ENCODE measurements around the gene ATP6AP1.

ATP6AP1 gene

DNA sequence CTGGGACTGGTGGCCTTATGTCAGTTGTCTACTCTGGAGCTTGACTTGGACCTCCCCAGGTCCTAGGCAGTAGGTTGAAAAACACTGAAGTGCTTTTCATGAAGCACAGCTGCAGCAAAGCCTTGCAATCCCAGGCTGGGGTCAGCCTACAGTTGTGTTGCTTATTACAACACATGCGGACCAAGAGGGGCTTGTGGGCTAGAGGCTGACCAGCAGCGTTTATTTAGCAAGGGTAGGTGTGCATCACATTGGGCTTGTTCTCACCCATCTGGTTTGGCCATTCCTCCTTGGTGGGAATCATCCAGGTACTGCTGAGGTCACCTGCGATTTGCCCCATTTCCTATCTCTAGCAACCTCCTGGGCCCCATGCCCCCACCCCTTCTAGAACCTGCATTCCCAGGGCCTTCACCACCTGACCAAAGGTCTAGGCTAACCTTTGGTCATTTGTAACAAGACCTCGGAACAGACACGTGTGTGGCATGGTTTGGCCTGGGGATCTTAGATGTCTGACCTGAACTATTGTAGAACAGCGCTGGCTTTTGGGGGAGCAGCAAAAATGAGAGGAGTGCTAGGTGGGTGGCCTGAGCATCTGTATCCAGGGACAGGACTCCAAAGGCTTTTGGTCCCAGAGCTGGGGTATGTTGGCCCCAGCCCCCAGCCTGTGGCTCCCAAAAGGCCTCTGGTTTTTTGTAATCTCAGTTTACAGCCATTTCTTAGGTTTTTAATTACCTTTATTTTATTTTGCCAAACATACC lies 27.3 kb upstream of the ATP6AP1 start:
- Histone ChIP-seq H3K9ac (ENCODE audit: low read depth, low read length) (no peak overlapping the region), H3K9me3 (ENCODE audit: insufficient read depth, low read depth, low read length) (no peaks in the 10 kb centered on the region), H3K27me3 (ENCODE audit: insufficient read depth, low read length) (no peaks in the 10 kb centered on the region), H3K4me3 (ENCODE audit: low read length) (no peak overlapping the region), H3K27ac (ENCODE audit: low read length) (no peak overlapping the region), H3K4me1 (ENCODE audit: insufficient read depth, low read length) (no peaks in the 10 kb centered on the region; the same call in 1 of the 2 replicates), H3K36me3 (ENCODE audit: insufficient read depth, low read depth, low read length) (peaks cover 28% of the 10 kb centered on the region)

DNA sequence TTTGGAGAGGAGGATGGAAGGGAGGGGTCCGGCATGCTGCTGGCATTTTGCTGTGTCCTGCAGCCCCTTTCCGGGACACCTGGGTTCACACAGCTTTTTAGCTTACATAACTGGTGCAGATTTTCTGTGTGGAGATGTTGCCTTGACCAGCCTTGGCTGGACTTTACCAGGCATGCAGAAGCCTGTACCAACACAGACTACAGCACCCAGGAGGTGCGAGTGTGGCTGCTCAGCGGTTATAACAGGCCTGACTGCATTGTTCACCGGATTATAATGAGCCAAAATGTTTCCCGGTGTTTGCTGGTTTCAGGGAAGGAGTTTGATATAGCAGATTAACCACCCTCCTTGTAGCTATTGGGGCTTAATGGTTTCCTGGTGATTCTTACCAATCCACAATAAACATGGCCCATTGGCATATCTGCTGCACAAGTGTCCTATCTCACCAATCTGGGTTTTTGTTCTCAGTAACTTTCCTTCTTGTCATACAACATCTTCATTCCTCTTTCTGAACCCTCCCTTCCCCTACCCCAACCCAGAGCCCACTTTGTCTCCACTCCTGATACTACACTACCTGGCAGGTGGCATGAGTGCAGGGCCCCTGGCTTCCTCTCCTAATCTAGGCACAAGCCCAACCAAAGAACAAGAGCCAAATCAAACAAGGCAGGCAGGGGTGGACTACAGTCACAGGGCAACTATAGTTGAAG lies 26.4 kb upstream of the ATP6AP1 start:
- Histone ChIP-seq H3K4me1 (ENCODE audit: insufficient read depth, low read length) (no peaks in the 10 kb centered on the region; the same call in 1 of the 2 replicates), H3K27ac (ENCODE audit: low read length) (no peak overlapping the region), H3K4me3 (ENCODE audit: low read length) (no peak overlapping the region), H3K36me3 (ENCODE audit: insufficient read depth, low read depth, low read length) (peaks cover 28% of the 10 kb centered on the region), H3K9ac (ENCODE audit: low read depth, low read length) (no peak overlapping the region), H3K9me3 (ENCODE audit: insufficient read depth, low read depth, low read length) (no peaks in the 10 kb centered on the region), H3K27me3 (ENCODE audit: insufficient read depth, low read length) (no peaks in the 10 kb centered on the region)

DNA sequence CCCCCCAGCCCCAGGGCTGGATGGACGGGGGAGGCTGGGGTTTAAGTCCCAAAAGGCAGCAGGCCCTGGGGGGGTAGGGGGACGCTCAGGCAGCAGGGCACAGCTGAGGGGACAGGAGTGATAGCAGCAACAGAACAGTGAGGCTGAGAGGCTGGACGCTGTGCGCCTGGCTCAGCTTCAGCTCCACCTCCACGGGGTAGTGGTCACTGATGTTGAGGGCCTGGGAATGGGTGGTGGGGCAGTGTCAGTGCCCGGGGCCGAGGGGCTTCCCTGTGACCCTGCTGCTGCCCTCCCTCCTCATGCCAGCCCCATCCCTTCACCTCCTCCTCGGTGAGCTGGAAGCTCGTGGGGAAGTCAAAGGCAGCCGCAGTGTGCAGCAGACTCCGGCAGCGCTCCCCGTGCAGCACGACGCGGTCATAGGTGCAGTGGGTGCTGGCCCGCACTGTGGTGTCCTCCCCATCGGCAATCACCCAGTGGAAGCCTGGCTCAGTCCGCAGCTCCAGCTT lies 25.8 kb upstream of the ATP6AP1 start:
- Histone ChIP-seq H3K9ac (ENCODE audit: low read depth, low read length) (no peak overlapping the region), H3K4me3 (ENCODE audit: low read length) (no peak overlapping the region), H3K27me3 (ENCODE audit: insufficient read depth, low read length) (no peaks in the 10 kb centered on the region), H3K9me3 (ENCODE audit: insufficient read depth, low read depth, low read length) (no peaks in the 10 kb centered on the region), H3K4me1 (ENCODE audit: insufficient read depth, low read length) (no peaks in the 10 kb centered on the region; the same call in 1 of the 2 replicates), H3K27ac (ENCODE audit: low read length) (no peak overlapping the region), H3K36me3 (ENCODE audit: insufficient read depth, low read depth, low read length) (peaks cover 28% of the 10 kb centered on the region)

DNA sequence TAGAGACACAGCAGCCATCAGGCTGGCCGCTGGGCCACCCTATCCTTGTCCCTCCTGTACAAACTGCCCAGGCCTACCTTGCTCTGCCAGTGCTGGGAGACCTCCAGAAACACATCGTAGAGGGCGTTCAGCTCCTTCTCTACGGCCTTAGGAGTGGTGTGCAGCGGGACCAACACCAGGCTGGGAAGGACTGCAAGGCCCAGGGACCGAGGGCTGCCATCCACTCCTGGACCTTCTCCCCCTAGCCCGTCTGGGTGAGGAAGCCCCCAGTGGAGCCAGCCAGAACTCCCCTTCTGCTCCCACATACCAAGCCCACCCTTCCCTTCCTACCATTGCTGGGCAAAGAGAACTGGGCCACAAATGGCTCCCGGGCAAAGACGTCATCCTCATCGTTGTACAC lies 25.3 kb upstream of the ATP6AP1 start:
- Histone ChIP-seq H3K4me3 (ENCODE audit: low read length) (no peak overlapping the region), H3K9ac (ENCODE audit: low read depth, low read length) (no peak overlapping the region), H3K27ac (ENCODE audit: low read length) (no peak overlapping the region), H3K27me3 (ENCODE audit: insufficient read depth, low read length) (no peaks in the 10 kb centered on the region), H3K9me3 (ENCODE audit: insufficient read depth, low read depth, low read length) (no peaks in the 10 kb centered on the region), H3K4me1 (ENCODE audit: insufficient read depth, low read length) (no peaks in the 10 kb centered on the region; the same call in 1 of the 2 replicates), H3K36me3 (ENCODE audit: insufficient read depth, low read depth, low read length) (peaks cover 28% of the 10 kb centered on the region)

DNA sequence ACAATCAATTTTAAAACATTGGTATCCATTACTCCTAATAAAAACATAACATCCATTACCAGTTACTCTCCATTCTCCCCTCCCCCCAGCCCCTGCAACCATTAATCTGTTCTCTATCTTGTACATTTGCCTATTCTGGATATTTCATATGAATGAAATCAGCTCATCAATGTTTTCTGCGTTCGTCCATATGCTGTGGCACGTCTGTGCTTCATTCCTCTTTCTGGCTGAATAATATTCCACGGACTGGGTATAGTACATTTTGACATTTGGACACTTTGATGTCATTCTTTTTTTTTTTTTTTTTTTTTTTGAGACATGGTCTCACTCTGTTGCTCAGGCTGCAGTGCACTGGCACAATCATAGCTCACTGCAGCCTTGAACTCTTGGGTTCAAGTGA lies 24.6 kb upstream of the ATP6AP1 start:
- Histone ChIP-seq H3K36me3 (ENCODE audit: insufficient read depth, low read depth, low read length) (peaks cover 24% of the 10 kb centered on the region), H3K4me3 (ENCODE audit: low read length) (no peak overlapping the region), H3K9ac (ENCODE audit: low read depth, low read length) (no peak overlapping the region), H3K27ac (ENCODE audit: low read length) (no peak overlapping the region), H3K4me1 (ENCODE audit: insufficient read depth, low read length) (peaks cover 4% of the 10 kb centered on the region; the same call in 1 of the 2 replicates), H3K9me3 (ENCODE audit: insufficient read depth, low read depth, low read length) (no peaks in the 10 kb centered on the region), H3K27me3 (ENCODE audit: insufficient read depth, low read length) (no peaks in the 10 kb centered on the region)

DNA sequence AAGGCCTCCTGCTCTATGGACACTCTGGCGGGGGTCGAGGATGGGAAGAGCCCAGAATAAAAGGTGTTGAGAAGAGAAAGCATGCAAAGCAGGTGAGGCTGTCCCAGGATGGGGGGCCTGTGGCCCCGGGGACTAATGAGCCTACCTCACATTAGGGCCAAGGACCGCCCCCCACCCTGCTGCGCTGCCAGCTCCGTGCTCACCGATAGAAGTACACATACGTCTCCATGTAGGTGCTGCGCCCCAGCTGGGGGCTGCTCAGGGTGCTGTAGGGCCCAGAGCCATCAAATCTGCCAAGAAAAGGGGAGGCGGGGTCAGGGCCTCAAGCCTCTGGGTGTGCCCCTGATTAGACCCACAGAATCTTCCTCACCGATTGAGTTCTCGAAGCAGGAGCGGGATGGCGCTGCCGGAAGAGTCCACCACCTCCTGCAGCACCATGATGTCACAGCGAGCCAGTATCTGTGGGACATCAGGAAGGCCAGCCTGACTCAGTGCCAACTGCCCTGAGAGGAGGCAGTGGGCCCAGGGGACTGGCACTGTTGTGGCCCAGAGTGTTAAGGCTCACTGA lies 23.8 kb upstream of the ATP6AP1 start:
- no peak overlapping the region for H3K9ac ChIP-seq (ENCODE audit: low read depth, low read length)
- no peaks in the 10 kb centered on the region for H3K27me3 ChIP-seq (ENCODE audit: insufficient read depth, low read length)
- H3K9me3 ChIP-seq (ENCODE audit: insufficient read depth, low read depth, low read length), result no peaks in the 10 kb centered on the region
- peaks cover 9% of the 10 kb centered on the region; the same call in 1 of the 2 replicates for H3K4me1 ChIP-seq (ENCODE audit: insufficient read depth, low read length)
- no peak overlapping the region for H3K27ac ChIP-seq (ENCODE audit: low read length)
- H3K4me3 ChIP-seq (ENCODE audit: low read length), result no peak overlapping the region
- peaks cover 15% of the 10 kb centered on the region for H3K36me3 ChIP-seq (ENCODE audit: insufficient read depth, low read depth, low read length)

DNA sequence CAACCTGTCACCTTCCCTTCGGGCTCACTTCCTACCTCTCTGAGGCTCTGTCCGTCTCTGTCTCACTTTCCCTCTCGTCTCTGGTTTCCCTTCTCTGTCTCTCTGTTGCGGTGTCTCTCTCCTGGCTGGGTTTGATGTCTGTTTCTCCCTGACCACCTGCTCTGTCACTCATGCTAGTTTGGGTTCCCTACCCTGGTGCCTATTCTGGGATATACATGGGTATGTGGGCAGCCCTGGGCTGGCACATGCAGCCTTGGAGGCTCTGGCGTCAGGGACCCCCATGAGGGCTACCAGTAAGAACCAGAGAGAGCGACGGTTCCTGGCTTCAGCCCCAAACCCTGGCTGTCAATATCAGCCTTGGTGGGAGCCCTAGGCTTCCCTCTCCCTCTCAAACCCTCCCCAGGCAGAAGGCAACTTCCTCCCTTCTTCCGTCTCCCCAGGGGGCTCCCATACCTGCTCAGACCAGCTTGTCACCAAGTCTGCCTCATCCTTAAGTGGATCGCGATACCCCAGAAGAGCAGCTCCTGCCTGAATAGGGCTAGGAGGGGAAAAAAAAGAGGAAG lies 19.7 kb upstream of the ATP6AP1 start:
- Histone ChIP-seq H3K4me1 (ENCODE audit: insufficient read depth, low read length) (0 out of 2 replicates have a peak, but pooled peaks cover 9% of the 10 kb centered on the region), H3K4me3 (ENCODE audit: low read length) (peak overlapping the region; percentile 35), H3K9ac (ENCODE audit: low read depth, low read length) (peak overlapping the region; percentile 39; the same call in 1 of the 2 replicates), H3K27me3 (ENCODE audit: insufficient read depth, low read length) (no peaks in the 10 kb centered on the region), H3K27ac (ENCODE audit: low read length) (no peak overlapping the region), H3K9me3 (ENCODE audit: insufficient read depth, low read depth, low read length) (no peaks in the 10 kb centered on the region), H3K36me3 (ENCODE audit: insufficient read depth, low read depth, low read length) (no peaks in the 10 kb centered on the region)

DNA sequence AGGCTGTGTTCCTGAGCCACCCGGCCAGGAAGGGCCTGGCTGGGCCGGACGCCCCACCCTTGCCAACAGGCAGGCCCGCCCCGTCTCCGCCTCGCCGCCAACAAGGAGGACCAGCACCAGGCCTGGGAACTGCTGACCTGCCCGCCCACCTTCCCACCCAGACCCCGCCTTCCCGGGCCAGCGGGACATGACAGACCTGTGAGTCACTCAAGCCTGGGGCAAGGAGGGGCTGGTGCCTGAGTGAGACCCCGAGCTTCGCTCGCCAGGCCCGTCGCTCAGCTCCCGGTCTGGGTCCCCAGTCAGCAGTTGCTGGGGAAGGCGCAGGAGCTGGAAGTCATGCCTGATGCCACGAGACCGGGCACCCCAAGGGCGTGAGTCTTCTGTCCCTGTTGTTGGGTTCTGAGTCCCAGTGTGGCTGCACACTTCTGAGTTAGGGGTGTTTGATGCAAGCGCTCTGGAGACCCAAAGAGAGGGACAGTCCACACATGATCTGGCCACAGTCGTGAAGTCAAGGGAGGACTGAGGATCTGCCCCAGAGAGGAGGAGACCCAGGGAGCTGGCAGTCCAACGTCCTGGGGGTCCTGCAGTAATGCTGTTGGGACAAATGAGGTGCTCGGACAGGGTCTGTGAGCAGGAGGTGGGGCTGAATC lies 19.1 kb upstream of the ATP6AP1 start, which contains the start of gene DNASE1L1:
TSS of gene DNASE1L1 (minus strand) at position 33 of the 650 bp plus-strand sequence. CDS start 3,686 bp downstream, outside the sequence.
- Histone ChIP-seq H3K9ac (ENCODE audit: low read depth, low read length) (peak within 1 kb of the TSS; percentile 39; the same call in 1 of the 2 replicates), H3K4me3 (ENCODE audit: low read length) (peak within 1 kb of the TSS; percentile 39), H3K4me1 (ENCODE audit: insufficient read depth, low read length) (0 out of 2 replicates have a peak, but pooled peaks cover 9% of the 10 kb centered on the region), H3K27me3 (ENCODE audit: insufficient read depth, low read length) (no peaks in the 10 kb centered on the region), H3K9me3 (ENCODE audit: insufficient read depth, low read depth, low read length) (no peaks in the 10 kb centered on the region), H3K36me3 (ENCODE audit: insufficient read depth, low read depth, low read length) (no peaks in the 10 kb centered on the region), H3K27ac (ENCODE audit: low read length) (no peak within 1 kb of the TSS)

DNA sequence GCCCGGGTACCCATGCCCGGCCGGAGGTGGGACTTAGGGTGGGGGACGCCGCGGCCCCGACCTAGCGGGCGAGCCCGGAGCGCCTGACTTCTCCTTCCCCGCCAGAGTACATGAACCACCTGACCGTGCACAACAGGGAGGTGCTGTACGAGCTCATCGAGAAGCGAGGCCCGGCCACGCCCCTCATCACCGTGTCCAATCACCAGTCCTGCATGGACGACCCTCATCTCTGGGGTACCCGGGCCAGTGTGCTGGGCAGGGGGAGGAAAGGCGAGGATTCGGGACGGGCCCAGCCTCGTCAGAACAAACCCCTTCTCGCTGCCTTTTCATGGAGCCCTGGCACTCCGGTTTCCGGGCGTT lies 16.5 kb upstream of the ATP6AP1 start:
- H3K4me1 ChIP-seq (ENCODE audit: insufficient read depth, low read length), result 0 out of 2 replicates have a peak, but pooled peaks cover 9% of the 10 kb centered on the region
- H3K9me3 ChIP-seq (ENCODE audit: insufficient read depth, low read depth, low read length), result no peaks in the 10 kb centered on the region
- H3K36me3 ChIP-seq (ENCODE audit: insufficient read depth, low read depth, low read length), result no peaks in the 10 kb centered on the region
- no peak overlapping the region for H3K27ac ChIP-seq (ENCODE audit: low read length)
- peak overlapping the region; percentile 78; the same call in 1 of the 2 replicates for H3K9ac ChIP-seq (ENCODE audit: low read depth, low read length)
- H3K4me3 ChIP-seq (ENCODE audit: low read length), result peak overlapping the region; percentile 73
- H3K27me3 ChIP-seq (ENCODE audit: insufficient read depth, low read length), result no peaks in the 10 kb centered on the region

DNA sequence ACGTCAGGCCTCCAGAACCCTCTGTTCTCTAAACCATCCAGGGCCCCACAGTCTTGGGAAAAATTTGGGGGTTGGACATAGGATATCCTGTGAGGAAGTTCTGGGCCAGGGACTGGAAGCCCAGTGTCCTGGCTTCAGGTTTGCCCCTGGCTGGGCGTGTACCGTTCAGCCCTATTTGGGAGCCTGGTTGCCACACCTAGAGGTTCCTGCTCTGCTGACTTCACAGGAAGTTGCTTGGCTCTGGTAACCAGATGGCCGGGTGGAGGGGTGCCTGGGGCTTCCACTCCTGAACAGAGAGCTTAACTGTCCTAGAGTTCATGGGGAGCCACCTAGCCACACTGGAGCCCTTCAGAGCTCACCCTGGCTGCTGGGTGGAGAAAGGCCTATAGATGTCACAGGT lies 16.0 kb upstream of the ATP6AP1 start:
- H3K27me3 ChIP-seq (ENCODE audit: insufficient read depth, low read length), result no peaks in the 10 kb centered on the region
- 0 out of 2 replicates have a peak, but pooled peaks cover 9% of the 10 kb centered on the region for H3K4me1 ChIP-seq (ENCODE audit: insufficient read depth, low read length)
- no peaks in the 10 kb centered on the region for H3K36me3 ChIP-seq (ENCODE audit: insufficient read depth, low read depth, low read length)
- H3K27ac ChIP-seq (ENCODE audit: low read length), result no peak overlapping the region
- H3K9me3 ChIP-seq (ENCODE audit: insufficient read depth, low read depth, low read length), result no peaks in the 10 kb centered on the region
- peak overlapping the region; percentile 70; the same call in 1 of the 2 replicates for H3K9ac ChIP-seq (ENCODE audit: low read depth, low read length)
- peak overlapping the region; percentile 73 for H3K4me3 ChIP-seq (ENCODE audit: low read length)

DNA sequence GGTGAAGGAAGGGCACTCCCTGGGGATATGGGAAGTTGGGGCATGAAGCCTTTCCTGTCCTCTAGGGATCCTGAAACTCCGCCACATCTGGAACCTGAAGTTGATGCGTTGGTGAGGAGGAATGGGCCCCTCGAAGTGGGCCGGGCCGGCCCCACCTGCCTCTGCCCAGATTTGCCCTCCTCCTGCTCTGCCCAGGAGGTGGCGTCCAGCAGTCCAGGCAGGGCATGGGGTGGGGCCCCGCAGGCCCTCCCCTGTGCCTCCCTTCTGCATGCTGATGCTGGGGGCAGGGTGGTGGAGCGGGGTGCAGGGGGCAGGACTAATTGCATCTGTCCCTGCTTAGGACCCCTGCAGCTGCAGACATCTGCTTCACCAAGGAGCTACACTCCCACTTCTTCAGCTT lies 15.3 kb upstream of the ATP6AP1 start:
- H3K36me3 ChIP-seq (ENCODE audit: insufficient read depth, low read depth, low read length), result no peaks in the 10 kb centered on the region
- no peak overlapping the region for H3K9ac ChIP-seq (ENCODE audit: low read depth, low read length)
- no peaks in the 10 kb centered on the region for H3K27me3 ChIP-seq (ENCODE audit: insufficient read depth, low read length)
- no peak overlapping the region for H3K27ac ChIP-seq (ENCODE audit: low read length)
- 0 out of 2 replicates have a peak, but pooled peaks cover 9% of the 10 kb centered on the region for H3K4me1 ChIP-seq (ENCODE audit: insufficient read depth, low read length)
- H3K4me3 ChIP-seq (ENCODE audit: low read length), result no peak overlapping the region
- no peaks in the 10 kb centered on the region for H3K9me3 ChIP-seq (ENCODE audit: insufficient read depth, low read depth, low read length)

Data from iPS-20b (cell line).